Neural cell (in vitro differentiated cells): ENCODE results near the gene FBXO42. TPM values are rescaled to one million over a fixed set of nuclear protein-coding genes. Genes with fewer than 3 reads are reported as not detected.

ENCODE experiments used
- H2AFZ ChIP-seq: fragments of 200-600, 300-800 bp; sonication (generic), shearing (Covaris generic); 2 replicates; pipeline ENCODE4 v1.6.0; 2014; ENCODE audit warnings: low read depth, mild to moderate bottlenecking, antibody characterized with exemption, low read length, moderate library complexity
- H3F3A ChIP-seq: fragments of 200-600 bp; shearing (Covaris generic); 2 replicates; pipeline ENCODE4 v1.6.1; 2016; ENCODE audit warnings: mild to moderate bottlenecking, moderate library complexity, mixed read lengths, antibody characterized with exemption, low read length; ENCODE audit not compliant: insufficient read depth, poor library complexity, severe bottlenecking
- H3K27ac ChIP-seq: fragments of 200-600, 300-800 bp; sonication (generic), shearing (Covaris generic); 2 replicates; pipeline ENCODE4 v1.5.1; 2014; ENCODE audit warnings: mild to moderate bottlenecking, low read length, moderate library complexity
- H3K27me3 ChIP-seq: fragments of 300-800, 200-600 bp; sonication (generic), shearing (Covaris generic); 2 replicates; pipeline ENCODE4 v1.6.0; 2014; ENCODE audit warnings: mild to moderate bottlenecking, low read depth, low read length, moderate library complexity; ENCODE audit not compliant: insufficient read depth
- H3K36me3 ChIP-seq: fragments of 300-800, 200-600 bp; sonication (generic), shearing (Covaris generic); 2 replicates; pipeline ENCODE4 v1.5.1; 2014; ENCODE audit warnings: mild to moderate bottlenecking, antibody characterized with exemption, low read length, moderate library complexity; ENCODE audit not compliant: insufficient read depth
- H3K4me2 ChIP-seq: fragments of 300-800, 200-600 bp; sonication (generic), shearing (Covaris generic); 2 replicates; pipeline ENCODE4 v1.6.0; 2014; ENCODE audit warnings: mild to moderate bottlenecking, low read length
- H3K4me3 ChIP-seq: fragments of 300-800, 200-600 bp; sonication (generic), shearing (Covaris generic); 2 replicates; pipeline ENCODE4 v1.5.1; 2014; ENCODE audit warnings: mild to moderate bottlenecking, low read length, moderate library complexity
- H3K79me2 ChIP-seq: fragments of 200-600 bp; shearing (Covaris generic); replicated peaks from 2 replicates; pipeline ENCODE4 v1.6.0; 2014; ENCODE audit warnings: mild to moderate bottlenecking, low read length, moderate library complexity; ENCODE audit not compliant: insufficient read depth
- H3K9ac ChIP-seq: fragments of 300-800, 200-600 bp; sonication (generic), shearing (Covaris generic); 2 replicates; pipeline ENCODE4 v1.6.1; 2016; ENCODE audit warnings: mild to moderate bottlenecking, low read length, mixed read lengths
- H3K9me2 ChIP-seq: fragments of 200-600 bp; shearing (Covaris generic); 2 replicates; pipeline ENCODE4 v1.6.1; 2016; ENCODE audit warnings: mild to moderate bottlenecking, low read length, mixed read lengths; ENCODE audit not compliant: insufficient read depth
- H3K9me3 ChIP-seq: fragments of 200-600, 300-800 bp; sonication (generic), shearing (Covaris generic); 2 replicates; pipeline ENCODE4 v1.6.1; 2016; ENCODE audit warnings: mild to moderate bottlenecking, mixed run types, low read length, moderate library complexity, mixed read lengths
- H4K20me1 ChIP-seq: fragments of 200-600 bp; shearing (Covaris generic); 2 replicates; pipeline ENCODE4 v1.6.1; 2016; ENCODE audit warnings: mild to moderate bottlenecking, mixed run types; ENCODE audit not compliant: insufficient read depth
- CTCF ChIP-seq: fragments of 450-650 bp; IDR thresholded peaks from 2 replicates; pipeline ENCODE4 v1.5.1; 2014; ENCODE audit warnings: antibody characterized with exemption, mild to moderate bottlenecking, moderate library complexity; ENCODE audit not compliant: poor library complexity, severe bottlenecking
- EP300 ChIP-seq: fragments of 450-650 bp; conservative IDR thresholded peaks from 2 replicates; pipeline ENCODE4 v1.6.1; 2014; ENCODE audit warnings: antibody characterized with exemption, mild to moderate bottlenecking, moderate library complexity; ENCODE audit not compliant: poor library complexity, severe bottlenecking
- EZH2 ChIP-seq: fragments of 200-600, 300-800 bp; shearing (Covaris generic), sonication (generic); IDR thresholded peaks from 2 replicates; pipeline ENCODE4 v1.6.1; 2014; ENCODE audit warnings: antibody characterized with exemption, low read length, borderline replicate concordance, mild to moderate bottlenecking; ENCODE audit not compliant: insufficient read depth, poor library complexity, severe bottlenecking
- MXI1 ChIP-seq: fragments of 450-650 bp; conservative IDR thresholded peaks from 2 replicates; pipeline ENCODE4 v1.6.1; 2014; ENCODE audit warnings: antibody characterized with exemption, mild to moderate bottlenecking; ENCODE audit not compliant: poor library complexity, severe bottlenecking
- POLR2AphosphoS5 ChIP-seq: IDR thresholded peaks from 2 replicates; pipeline ENCODE4 v1.6.1; 2012
- RAD21 ChIP-seq: fragments of 450-650 bp; conservative IDR thresholded peaks from 2 replicates; pipeline ENCODE4 v1.6.1; 2014; ENCODE audit warnings: antibody characterized with exemption, mild to moderate bottlenecking, moderate library complexity
- SMC3 ChIP-seq: fragments of 450-650 bp; conservative IDR thresholded peaks from 2 replicates; pipeline ENCODE4 v1.6.1; 2014; ENCODE audit warnings: antibody characterized with exemption, mild to moderate bottlenecking, moderate library complexity; ENCODE audit not compliant: poor library complexity
- TAF1 ChIP-seq: IDR thresholded peaks from 2 replicates; pipeline ENCODE4 v1.6.1; 2012; ENCODE audit warnings: low read depth
- polyA plus RNA-seq: library from polyadenylated mRNA; depleted of rRNA; stranded (reverse); fragments of >200 nt; gene quantifications from 2 replicates; pipeline ENCODE4 v1.2.3, GENCODE V29; 2014
- TF ChIP-seq, protein P1 (sequence below): IDR thresholded peaks from 2 replicates; pipeline ENCODE4 v1.6.1; 2012; ENCODE audit warnings: borderline replicate concordance

FBXO42 gene
- polyA plus RNA-seq, 1 donor from 2014 or later, result 30.1 TPM

GRCh38 chr1:16209132-16209846, 143.0 kb downstream of the FBXO42 start:
- Histone ChIP-seq H3K27ac (no peak overlapping the region), H3K9ac (no peak overlapping the region), H4K20me1 (no peaks in the 10 kb centered on the region), H3K36me3 (no peaks in the 10 kb centered on the region), H3F3A (no peaks in the 10 kb centered on the region), H3K4me2 (no peak overlapping the region), H3K27me3 (no peaks in the 10 kb centered on the region), H3K4me3 (no peak overlapping the region), H3K9me2 (no peaks in the 10 kb centered on the region), H3K9me3 (no peaks in the 10 kb centered on the region), H3K79me2 (no peaks in the 10 kb centered on the region), H2AFZ (no peak overlapping the region)
- no peak for TF ChIP-seq RAD21
- no peak for TF ChIP-seq SMC3
- TF ChIP-seq POLR2AphosphoS5, result no peak
- no peak for TF ChIP-seq CTCF
- TF ChIP-seq MXI1, result no peak

- Histone ChIP-seq H3K9me2 (no peaks in the 10 kb centered on the region), H3K9ac (no peak overlapping the region), H3K36me3 (no peaks in the 10 kb centered on the region), H3F3A (no peaks in the 10 kb centered on the region), H4K20me1 (no peaks in the 10 kb centered on the region), H3K4me3 (no peak overlapping the region), H3K27ac (no peak overlapping the region), H3K27me3 (no peaks in the 10 kb centered on the region), H2AFZ (no peak overlapping the region), H3K9me3 (no peaks in the 10 kb centered on the region), H3K79me2 (no peaks in the 10 kb centered on the region), H3K4me2 (no peak overlapping the region)
- TF ChIP-seq EZH2 (no peak), EP300 (no peak), TAF1 (no peak), SMC3 (no peak), MXI1 (no peak), POLR2AphosphoS5 (no peak), CTCF (no peak), RAD21 (no peak)
- TF ChIP-seq, protein P1, sequence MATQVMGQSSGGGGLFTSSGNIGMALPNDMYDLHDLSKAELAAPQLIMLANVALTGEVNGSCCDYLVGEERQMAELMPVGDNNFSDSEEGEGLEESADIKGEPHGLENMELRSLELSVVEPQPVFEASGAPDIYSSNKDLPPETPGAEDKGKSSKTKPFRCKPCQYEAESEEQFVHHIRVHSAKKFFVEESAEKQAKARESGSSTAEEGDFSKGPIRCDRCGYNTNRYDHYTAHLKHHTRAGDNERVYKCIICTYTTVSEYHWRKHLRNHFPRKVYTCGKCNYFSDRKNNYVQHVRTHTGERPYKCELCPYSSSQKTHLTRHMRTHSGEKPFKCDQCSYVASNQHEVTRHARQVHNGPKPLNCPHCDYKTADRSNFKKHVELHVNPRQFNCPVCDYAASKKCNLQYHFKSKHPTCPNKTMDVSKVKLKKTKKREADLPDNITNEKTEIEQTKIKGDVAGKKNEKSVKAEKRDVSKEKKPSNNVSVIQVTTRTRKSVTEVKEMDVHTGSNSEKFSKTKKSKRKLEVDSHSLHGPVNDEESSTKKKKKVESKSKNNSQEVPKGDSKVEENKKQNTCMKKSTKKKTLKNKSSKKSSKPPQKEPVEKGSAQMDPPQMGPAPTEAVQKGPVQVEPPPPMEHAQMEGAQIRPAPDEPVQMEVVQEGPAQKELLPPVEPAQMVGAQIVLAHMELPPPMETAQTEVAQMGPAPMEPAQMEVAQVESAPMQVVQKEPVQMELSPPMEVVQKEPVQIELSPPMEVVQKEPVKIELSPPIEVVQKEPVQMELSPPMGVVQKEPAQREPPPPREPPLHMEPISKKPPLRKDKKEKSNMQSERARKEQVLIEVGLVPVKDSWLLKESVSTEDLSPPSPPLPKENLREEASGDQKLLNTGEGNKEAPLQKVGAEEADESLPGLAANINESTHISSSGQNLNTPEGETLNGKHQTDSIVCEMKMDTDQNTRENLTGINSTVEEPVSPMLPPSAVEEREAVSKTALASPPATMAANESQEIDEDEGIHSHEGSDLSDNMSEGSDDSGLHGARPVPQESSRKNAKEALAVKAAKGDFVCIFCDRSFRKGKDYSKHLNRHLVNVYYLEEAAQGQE, result no peak
Measured at GRCh38 chr1:16208270-16208987, 143.9 kb downstream of the FBXO42 start.
